GM18519 (cell line): ENCODE results near the gene FNBP1.
A peak's percentile ranks its signal among the peaks of the same experiment; 100 is the strongest.

Experiments
- ATAC-seq: cut with Tn5 transposase; IDR thresholded peaks from one replicate; pipeline ENCODE4 v1.9.1; 2021; ENCODE audit warnings: mild to moderate bottlenecking, moderate library complexity; ENCODE audit not compliant: unreplicated experiment, low FRiP score

The FNBP1 gene

GRCh38 chr9:129932303-129933151, 110.5 kb downstream of the FNBP1 start:
- ATAC-seq: no peak

GRCh38 chr9:129930743-129931142, 112.2 kb downstream of the FNBP1 start:
- ATAC-seq: no peak

GRCh38 chr9:129929496-129930125, 113.4 kb downstream of the FNBP1 start:
- ATAC-seq: no peak

- no peak for ATAC-seq
Observed at GRCh38 chr9:129923589-129923988, 119.4 kb downstream of the FNBP1 start.

- ATAC-seq: no peak
Observed at GRCh38 chr9:129921905-129922304, 121.1 kb downstream of the FNBP1 start.

GRCh38 chr9:129919841-129920240, 123.1 kb downstream of the FNBP1 start:
- ATAC-seq: no peak

GRCh38 chr9:129919277-129919676, 123.7 kb downstream of the FNBP1 start:
- no peak for ATAC-seq

GRCh38 chr9:129918296-129918950, 124.6 kb downstream of the FNBP1 start:
- no peak for ATAC-seq

GRCh38 chr9:129916707-129917106, 126.3 kb downstream of the FNBP1 start:
- no peak for ATAC-seq

GRCh38 chr9:129914051-129914450, 128.9 kb downstream of the FNBP1 start:
- ATAC-seq: no peak

GRCh38 chr9:129910628-129911567, 132.1 kb downstream of the FNBP1 start:
- ATAC-seq: no peak

- no peak for ATAC-seq
Observed at GRCh38 chr9:129909851-129910250, 133.1 kb downstream of the FNBP1 start.

GRCh38 chr9:129908906-129909305, 134.1 kb downstream of the FNBP1 start:
- ATAC-seq: no peak

- ATAC-seq: no peak
Observed at GRCh38 chr9:129907201-129907600, 135.8 kb downstream of the FNBP1 start.

GRCh38 chr9:129906298-129906697, 136.7 kb downstream of the FNBP1 start:
- no peak for ATAC-seq

GRCh38 chr9:129904734-129905133, 138.3 kb downstream of the FNBP1 start:
- ATAC-seq: no peak

GRCh38 chr9:129902740-129903134, 140.3 kb downstream of the FNBP1 start:
- no peak for ATAC-seq

- no peak for ATAC-seq
Observed at GRCh38 chr9:129901993-129902739, 140.8 kb downstream of the FNBP1 start.

GRCh38 chr9:129900263-129901027, 142.5 kb downstream of the FNBP1 start:
- ATAC-seq: peak; percentile 55
